HEK293T (cell line): ENCODE measurements around the gene CPSF4L.

Source experiments
- CTCF ChIA-PET: fragments of 350-600 bp; formaldehyde crosslinking; extraction: SDS; loops from one replicate; lab custom pipeline; 2021; ENCODE audit warnings: antibody characterized with exemption, inconsistent platforms; lab: Yijun Ruan, JAX
- POLR2A ChIA-PET: fragments of 350-600 bp; formaldehyde crosslinking; extraction: SDS; loops from one replicate; lab custom pipeline; 2020; ENCODE audit warnings: antibody characterized with exemption, inconsistent platforms; lab: Yijun Ruan, JAX
- DNase-seq: peaks from one replicate; pipeline ENCODE4 v3.0.0; 2012; ENCODE audit warnings: mixed read lengths; ENCODE audit errors: extremely low spot score
- ARNT ChIP-seq: fragments of 450-650 bp; IDR thresholded peaks from 2 replicates; pipeline ENCODE4 v1.6.1; 2017; ENCODE audit warnings: mild to moderate bottlenecking
- BHLHE40 ChIP-seq: fragments of 450-650 bp; IDR thresholded peaks from 2 replicates; pipeline ENCODE4 v1.6.1; 2016; ENCODE audit warnings: mild to moderate bottlenecking, moderate library complexity, borderline replicate concordance
- CTBP1 ChIP-seq: fragments of 450-650 bp; IDR thresholded peaks from 2 replicates; pipeline ENCODE4 v1.6.1; 2016; ENCODE audit warnings: borderline replicate concordance
- ELF4 ChIP-seq: fragments of 450-650 bp; IDR thresholded peaks from 2 replicates; pipeline ENCODE4 v1.6.1; 2017; ENCODE audit warnings: antibody characterized with exemption
- FOXA1 ChIP-seq: fragments of 450-650 bp; IDR thresholded peaks from 2 replicates; pipeline ENCODE4 v1.6.1; 2016; ENCODE audit warnings: mild to moderate bottlenecking
- FOXK2 ChIP-seq: fragments of 450-650 bp; IDR thresholded peaks from 2 replicates; pipeline ENCODE4 v1.6.1; 2016; ENCODE audit warnings: mild to moderate bottlenecking
- FOXM1 ChIP-seq: fragments of 450-650 bp; IDR thresholded peaks from 2 replicates; pipeline ENCODE4 v1.6.1; 2017; ENCODE audit warnings: mild to moderate bottlenecking, borderline replicate concordance
- HDGF ChIP-seq: fragments of 450-650 bp; IDR thresholded peaks from 2 replicates; pipeline ENCODE4 v1.6.1; 2017; ENCODE audit warnings: antibody characterized with exemption, borderline replicate concordance
- L3MBTL2 ChIP-seq: fragments of 450-650 bp; conservative IDR thresholded peaks from 2 replicates; pipeline ENCODE4 v1.6.1; 2016; ENCODE audit warnings: mild to moderate bottlenecking
- LEF1 ChIP-seq: fragments of 450-650 bp; IDR thresholded peaks from 2 replicates; pipeline ENCODE4 v1.6.1; 2017; ENCODE audit warnings: mild to moderate bottlenecking, borderline replicate concordance
- NFRKB ChIP-seq: fragments of 450-650 bp; IDR thresholded peaks from 2 replicates; pipeline ENCODE4 v1.6.1; 2016; ENCODE audit warnings: mild to moderate bottlenecking, moderate library complexity
- SP1 ChIP-seq: fragments of 450-650 bp; IDR thresholded peaks from 2 replicates; pipeline ENCODE4 v1.6.1; 2017
- SUZ12 ChIP-seq: fragments of 450-650 bp; IDR thresholded peaks from 2 replicates; pipeline ENCODE4 v1.6.1; 2016; ENCODE audit warnings: mild to moderate bottlenecking
- TARDBP ChIP-seq: fragments of 450-650 bp; IDR thresholded peaks from 2 replicates; pipeline ENCODE4 v1.6.1; 2016
- ZNF384 ChIP-seq: fragments of 450-650 bp; IDR thresholded peaks from 2 replicates; pipeline ENCODE4 v1.6.1; 2016
- TF ChIP-seq, protein P1 (sequence below): fragments of 450-650 bp; IDR thresholded peaks from 2 replicates; pipeline ENCODE4 v1.6.1; 2016

The CPSF4L gene

DNA sequence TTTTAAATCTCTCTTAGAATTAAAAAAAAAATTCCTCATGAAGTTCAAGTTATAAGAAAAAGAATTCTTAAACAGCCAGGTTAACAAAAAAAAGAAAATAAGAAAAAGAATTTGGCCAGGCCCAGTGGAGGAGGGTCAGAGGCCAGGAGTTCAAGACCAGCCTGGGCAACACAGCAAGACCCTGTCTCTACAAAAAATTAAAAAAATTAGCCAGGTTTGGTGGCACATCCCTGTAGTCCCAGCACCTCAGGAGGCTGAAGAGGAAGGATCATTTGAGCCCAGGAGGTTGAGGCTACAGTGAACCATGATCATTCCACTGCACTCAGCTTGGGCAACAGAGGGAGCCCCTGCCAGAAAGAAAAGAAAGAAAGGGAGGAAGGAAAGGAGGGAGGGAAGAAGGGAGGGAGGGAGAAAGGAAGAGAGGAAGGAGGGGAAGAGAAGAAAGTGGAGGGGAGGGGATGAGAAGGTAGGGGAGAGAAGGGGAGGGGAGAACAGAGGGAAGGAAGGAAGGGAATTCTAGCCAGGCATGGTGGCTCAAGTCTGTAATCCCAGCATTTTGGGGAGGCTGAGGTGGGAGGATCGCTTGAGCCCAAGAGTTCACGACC is 38.0 kb downstream of the CPSF4L start:
- no peak for DNase-seq
- CTCF ChIA-PET: no interaction called here
- TF ChIP-seq ZNF384 (no peak), FOXM1 (no peak), TARDBP (no peak), BHLHE40 (no peak), SUZ12 (no peak), HDGF (no peak), ARNT (no peak), ELF4 (no peak), NFRKB (no peak)
- POLR2A ChIA-PET: interaction anchor here (1.8 kb wide), 1 partner anchor 8 kb away, joined by 5 read pairs; a partner anchor contains a TSS

DNA sequence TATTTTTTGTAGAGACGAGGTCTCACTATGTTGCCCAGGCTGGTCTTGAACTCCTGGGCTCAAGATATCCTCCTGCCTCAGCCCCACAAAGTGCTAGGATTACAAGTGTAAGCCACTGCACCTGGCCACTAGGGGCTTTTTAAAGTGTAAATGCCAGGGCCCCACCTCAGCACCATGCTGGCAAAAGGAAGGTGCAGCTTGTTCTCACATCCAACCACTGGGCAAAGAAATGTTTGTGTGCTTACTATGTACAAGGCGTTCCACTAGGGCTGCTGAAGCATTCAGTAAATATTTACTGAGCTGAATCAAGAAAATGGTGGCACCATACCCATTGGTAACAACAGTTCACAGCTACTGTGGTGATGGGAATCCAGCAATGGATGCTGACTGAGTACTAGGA is 46.2 kb downstream of the CPSF4L start:
- ChIA-PET CTCF (interaction anchor here (0.7 to 0.8 kb wide), 2 partner anchors 229 to 490 kb away, joined by 3 read pairs; no protein-coding TSS in a partner anchor), POLR2A (interaction anchor here (1.0 to 1.1 kb wide), 2 partner anchors 17 to 22 kb away, joined by 3 read pairs; a partner anchor contains a TSS)
- no peak for DNase-seq
- TF ChIP-seq ZNF384: no peak
- no peak for TF ChIP-seq ARNT
- no peak for TF ChIP-seq ELF4
- TF ChIP-seq TARDBP: no peak
- no peak for TF ChIP-seq FOXM1
- TF ChIP-seq NFRKB: no peak
- no peak for TF ChIP-seq L3MBTL2
- TF ChIP-seq HDGF: no peak
- TF ChIP-seq SUZ12: no peak
- no peak for TF ChIP-seq FOXA1
- TF ChIP-seq SP1: no peak
- TF ChIP-seq BHLHE40: no peak
- no peak for TF ChIP-seq LEF1
- TF ChIP-seq CTBP1: no peak
- TF ChIP-seq, protein P1, sequence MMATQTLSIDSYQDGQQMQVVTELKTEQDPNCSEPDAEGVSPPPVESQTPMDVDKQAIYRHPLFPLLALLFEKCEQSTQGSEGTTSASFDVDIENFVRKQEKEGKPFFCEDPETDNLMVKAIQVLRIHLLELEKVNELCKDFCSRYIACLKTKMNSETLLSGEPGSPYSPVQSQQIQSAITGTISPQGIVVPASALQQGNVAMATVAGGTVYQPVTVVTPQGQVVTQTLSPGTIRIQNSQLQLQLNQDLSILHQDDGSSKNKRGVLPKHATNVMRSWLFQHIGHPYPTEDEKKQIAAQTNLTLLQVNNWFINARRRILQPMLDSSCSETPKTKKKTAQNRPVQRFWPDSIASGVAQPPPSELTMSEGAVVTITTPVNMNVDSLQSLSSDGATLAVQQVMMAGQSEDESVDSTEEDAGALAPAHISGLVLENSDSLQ: no peak
- no peak for TF ChIP-seq FOXK2

DNA sequence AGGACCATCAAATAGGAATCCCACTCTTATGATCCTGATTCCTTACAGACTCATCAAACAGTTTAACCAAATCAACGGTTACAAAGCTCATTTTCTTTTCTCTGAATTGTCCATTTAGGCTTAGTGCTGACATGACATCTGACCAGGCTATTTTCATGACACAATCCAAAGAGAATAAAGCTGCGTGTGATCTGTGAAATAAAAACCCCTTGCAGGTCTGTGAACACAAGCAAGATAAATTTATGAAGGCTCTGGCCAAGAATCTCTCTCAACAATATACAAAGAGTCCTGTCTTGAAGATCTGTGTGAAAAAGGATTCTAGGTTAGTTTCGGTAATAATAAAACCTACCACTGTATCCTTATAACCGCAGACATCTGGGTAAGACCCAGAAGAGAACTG is 46.8 kb downstream of the CPSF4L start:
- no peak for TF ChIP-seq ELF4
- TF ChIP-seq CTBP1: no peak
- no peak for TF ChIP-seq SP1
- no peak for TF ChIP-seq ZNF384
- no peak for TF ChIP-seq SUZ12
- TF ChIP-seq LEF1: no peak
- no peak for TF ChIP-seq FOXK2
- no peak for TF ChIP-seq NFRKB
- TF ChIP-seq L3MBTL2: no peak
- TF ChIP-seq HDGF: no peak
- POLR2A ChIA-PET: interaction anchor here (1.1 kb wide), 1 partner anchor 17 kb away, joined by 3 read pairs; a partner anchor contains a TSS
- no peak for DNase-seq
- CTCF ChIA-PET: interaction anchor here (1.2 kb wide), 1 partner anchor 17 kb away, joined by 4 read pairs; no protein-coding TSS in a partner anchor

DNA sequence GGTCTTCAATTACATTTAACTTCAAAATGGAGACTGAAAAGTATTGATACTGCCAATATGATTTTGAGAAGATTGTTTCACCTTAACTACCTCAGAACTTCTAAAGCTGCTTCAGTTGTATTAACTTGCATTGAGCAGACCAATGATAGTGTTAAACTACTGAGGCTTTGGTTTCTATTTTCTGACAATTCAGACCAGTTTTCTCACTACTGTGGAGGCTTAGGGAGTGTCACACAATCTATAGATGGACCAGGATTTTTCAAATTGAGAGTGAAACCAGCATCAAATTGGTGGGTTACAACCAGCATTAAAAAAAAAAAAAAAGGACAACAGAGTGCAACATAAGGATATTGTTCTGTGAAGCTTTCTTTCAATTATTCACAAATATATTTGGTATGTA is 47.7 kb downstream of the CPSF4L start:
- ChIA-PET POLR2A (no interaction called here), CTCF (interaction anchor here (1.2 kb wide), 1 partner anchor 17 kb away, joined by 4 read pairs; no protein-coding TSS in a partner anchor)
- no peak for DNase-seq
- TF ChIP-seq L3MBTL2 (no peak), CTBP1 (no peak)

DNA sequence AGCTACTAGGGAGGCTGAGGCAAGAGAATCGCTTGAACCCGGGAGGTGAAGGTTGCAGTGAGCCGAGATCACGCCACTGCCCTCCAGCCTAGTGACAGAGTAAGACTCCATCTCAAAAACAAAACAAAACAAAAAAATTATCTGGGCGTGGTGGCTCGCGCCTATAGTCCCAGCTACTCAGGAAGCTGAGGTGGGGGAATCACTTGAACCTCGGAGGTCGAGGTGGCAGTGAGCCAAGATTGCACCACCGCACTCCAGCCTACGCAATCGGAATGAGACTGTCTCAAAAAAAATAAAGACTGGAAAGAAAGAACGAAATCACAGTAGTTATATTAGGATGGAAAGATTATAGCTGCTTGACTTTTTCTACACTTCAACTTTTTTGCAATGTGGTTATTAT is 49.9 kb downstream of the CPSF4L start:
- ChIA-PET POLR2A (no interaction called here), CTCF (interaction anchor here (0.7 kb wide), 1 partner anchor 15 kb away, joined by 3 read pairs; no protein-coding TSS in a partner anchor)
- no peak for DNase-seq
- TF ChIP-seq CTBP1 (no peak), BHLHE40 (no peak), FOXA1 (no peak), ZNF384 (no peak), ARNT (no peak), FOXM1 (no peak), NFRKB (no peak), HDGF (no peak), FOXK2 (no peak), TARDBP (no peak)
- TF ChIP-seq, protein P1: no peak

DNA sequence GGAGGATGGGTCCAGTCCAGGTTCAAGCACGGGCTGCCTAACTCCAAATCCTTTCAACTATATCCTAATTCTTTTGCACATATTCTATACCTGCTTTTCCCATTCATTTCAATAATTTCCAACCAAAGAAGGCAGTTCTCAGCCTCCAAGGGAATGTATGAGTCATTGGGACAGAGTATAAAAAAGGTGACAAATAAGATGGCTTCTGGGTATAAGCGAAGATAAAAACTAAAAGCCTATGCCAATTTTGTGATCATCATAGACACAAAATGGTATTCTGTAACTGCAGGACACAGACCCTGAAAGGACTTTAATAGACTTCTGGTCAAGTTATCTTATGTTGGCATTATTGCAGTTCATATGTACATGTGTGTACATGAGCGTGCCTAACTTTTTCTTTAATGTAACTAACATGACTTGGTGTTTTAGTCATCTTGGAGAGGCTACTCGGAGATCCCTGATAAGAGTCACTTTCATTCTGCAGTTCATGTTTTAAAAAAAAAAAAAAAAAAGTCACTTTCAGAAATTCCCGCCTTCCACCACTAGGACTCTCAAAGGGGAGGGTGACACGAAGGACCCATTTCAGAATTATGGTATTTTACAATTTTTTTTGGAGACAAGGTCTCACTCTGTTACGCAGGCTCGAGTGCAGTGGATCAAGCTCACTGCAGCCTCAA is 51.5 kb downstream of the CPSF4L start:
- ChIA-PET CTCF (interaction anchor here (0.7 kb wide), 3 partner anchors 492 to 1403 kb away, joined by 4 to 8 read pairs (median 6); no protein-coding TSS in a partner anchor), POLR2A (no interaction called here)
- DNase-seq: peak; percentile 60
- peak; percentile 95 for TF ChIP-seq ZNF384
- TF ChIP-seq LEF1: no peak
